T-cell (primary cell): ENCODE data around the gene CHST9. TPM values are rescaled to one million over a fixed set of nuclear protein-coding genes. Genes with fewer than 3 reads are reported as not detected.

ENCODE experiments used
- ATAC-seq, 4 experiments: fragments of 200-7000 bp in 3 of 4; fragments of 150-1000 bp in 1 of 4; cut with Tn5 transposase; replicated peaks in 1 of 4; 1 replicate in 3 of 4; 2 replicates in 1 of 4; pipeline ENCODE4 v1.10.0; 2021; ENCODE audit warnings: moderate library complexity in 3 of 4, mild to moderate bottlenecking in 2 of 4, moderate number of reproducible peaks in 1 of 4
- CTCF ChIA-PET, 2 donors: fragments of 300-600 bp; sonication (Branson Sonifier 250); formaldehyde crosslinking; loops; one replicate each; lab custom pipeline; 2022; ENCODE audit warnings: antibody characterized with exemption in 2 of 2; lab: Charles Lee
- POLR2A ChIA-PET, 2 donors: fragments of 300-600 bp; sonication (Branson Sonifier 250); formaldehyde crosslinking; loops; one replicate each; lab custom pipeline; 2022; ENCODE audit warnings: antibody characterized with exemption in 2 of 2; lab: Charles Lee
- DNase-seq, 35 experiments: peaks; one replicate each; pipeline versions ENCODE4 v3.0.0 to v3.0.0-alpha.2; 2013 to 2023
- H3K27ac ChIP-seq: one replicate; pipeline ENCODE4 v1.5.1; 2013; ENCODE audit warnings: low read length
- H3K27me3 ChIP-seq, 2 experiments: replicated peaks in 1 of 2; 1 replicate in 1 of 2; 2 replicates in 1 of 2; pipeline versions ENCODE4 v1.6.1 to v1.7.0; 2013; ENCODE audit warnings: low read length in 1 of 2, mixed read lengths in 1 of 2; ENCODE audit not compliant: control insufficient read depth in 2 of 2, insufficient read depth in 2 of 2; ENCODE audit errors: extremely low read depth in 1 of 2
- H3K36me3 ChIP-seq, 2 donors: 1 replicate in 1 of 2; 2 replicates in 1 of 2; pipeline versions ENCODE4 v1.6.1 to v1.7.0; 2013; ENCODE audit warnings: low read length in 1 of 2; ENCODE audit not compliant: control insufficient read depth in 2 of 2, insufficient read depth in 1 of 2; ENCODE audit errors: extremely low read depth in 1 of 2
- H3K4me1 ChIP-seq, 2 experiments: 1 replicate in 1 of 2; 2 replicates in 1 of 2; pipeline versions ENCODE4 v1.6.1 to v1.7.0; 2013; ENCODE audit warnings: low read length in 2 of 2, mixed read lengths in 1 of 2; ENCODE audit not compliant: insufficient read depth in 2 of 2, control insufficient read depth in 1 of 2; ENCODE audit errors: extremely low read depth in 1 of 2
- H3K4me3 ChIP-seq, 2 donors: 1 replicate in 1 of 2; 2 replicates in 1 of 2; pipeline versions ENCODE4 v1.5.1 to v1.7.0; 2013; ENCODE audit warnings: mild to moderate bottlenecking in 2 of 2, low read length in 1 of 2, moderate library complexity in 1 of 2; ENCODE audit not compliant: control insufficient read depth in 1 of 2; ENCODE audit errors: extremely low read depth in 1 of 2
- H3K9me3 ChIP-seq: 2 replicates; pipeline ENCODE4 v1.7.0; 2013
- H3K27ac Mint-ChIP-seq, 2 donors: one replicate each; pipeline ENCODE4 v1.8.0; 2020 to 2021; ENCODE audit warnings: mild to moderate bottlenecking in 2 of 2, mixed read lengths in 2 of 2
- H3K27me3 Mint-ChIP-seq, 2 donors: one replicate each; pipeline ENCODE4 v1.8.0; 2021 to 2022; ENCODE audit warnings: mixed read lengths in 2 of 2
- H3K36me3 Mint-ChIP-seq: one replicate; pipeline ENCODE4 v1.8.0; 2021; ENCODE audit warnings: mixed read lengths
- H3K4me1 Mint-ChIP-seq, 3 donors: one replicate each; pipeline ENCODE4 v1.8.0; 2020 to 2022; ENCODE audit warnings: mixed read lengths in 3 of 3, mild to moderate bottlenecking in 1 of 3
- H3K4me3 Mint-ChIP-seq, 3 donors: one replicate each; pipeline ENCODE4 v1.8.0; 2020 to 2022; ENCODE audit warnings: mild to moderate bottlenecking in 3 of 3, mixed read lengths in 3 of 3, moderate library complexity in 3 of 3
- H3K9me3 Mint-ChIP-seq, 3 donors: one replicate each; pipeline ENCODE4 v1.8.0; 2020 to 2022; ENCODE audit warnings: mixed read lengths in 3 of 3
- WGBS: methylation state at CpG from one replicate; pipeline ENCODE4 v1.1.5; 2013; ENCODE audit warnings: missing lambda C conversion rate; ENCODE audit not compliant: insufficient coverage; 5-methylcytosine and 5-hydroxymethylcytosine counted together
- total RNA-seq, 35 experiments: library from RNA in 6 of 35; stranded (reverse) in 6 of 35; fragments of 120-200 nt in 1 of 35; gene quantifications; one replicate each; pipeline versions ENCODE4 v1.2.1 to v1.2.4 and lab custom pipeline; 2013 to 2026

Gene CHST9
- total RNA-seq, 5 donors from 2014 or later (not counting 1 experiment from before 2014, with no cell fraction given): not detected

- H3K36me3 ChIP-seq: no peaks in the 10 kb centered on the region
- Mint-ChIP-seq H3K9me3 (peaks cover 0 to 8% (median 3%) of the 10 kb centered on the region in 3 donors), H3K27ac (no peak overlapping the region), H3K36me3 (no peaks in the 10 kb centered on the region), H3K4me3 (no peak overlapping the region), H3K27me3 (no peaks in the 10 kb centered on the region), H3K4me1 (no peaks in the 10 kb centered on the region)
- ChIA-PET CTCF (no interaction called here), POLR2A (no interaction called here)
- 82% methylated on average over 4 of the region's 5 CpGs for WGBS
- no peak overlapping the region for H3K4me3 ChIP-seq
- H3K27ac ChIP-seq: no peak overlapping the region
- ATAC-seq: no peak
- peaks cover 0 to 3% of the 10 kb centered on the region in 2 experiments for H3K27me3 ChIP-seq
- no peaks in the 10 kb centered on the region for H3K9me3 ChIP-seq
- DNase-seq: no peak
- H3K4me1 ChIP-seq: no peaks in the 10 kb centered on the region
These were observed 151.4 kb downstream of the CHST9 start for GRCh38 chr18:27033722-27034121.

GRCh38 chr18:27030421-27030820, 154.7 kb downstream of the CHST9 start:
- no peak overlapping the region for H3K27ac Mint-ChIP-seq
- no peaks in the 10 kb centered on the region for H3K4me1 Mint-ChIP-seq
- Histone ChIP-seq H3K27ac (no peak overlapping the region), H3K36me3 (no peaks in the 10 kb centered on the region), H3K4me3 (no peak overlapping the region), H3K9me3 (no peaks in the 10 kb centered on the region), H3K27me3 (peaks cover 0 to 3% of the 10 kb centered on the region in 2 experiments), H3K4me1 (no peaks in the 10 kb centered on the region)
- no peaks in the 10 kb centered on the region for H3K36me3 Mint-ChIP-seq
- ChIA-PET CTCF (no interaction called here), POLR2A (interaction anchor here in 1 of 2 donors (0.7 kb wide), 1 partner anchor 10 kb away, joined by 3 read pairs; no protein-coding TSS in a partner anchor)
- 96% methylated on average over 8 of the region's 9 CpGs for WGBS
- DNase-seq: no peak
- H3K9me3 Mint-ChIP-seq: peaks cover 0 to 3% (median 2%) of the 10 kb centered on the region in 3 donors
- no peak for ATAC-seq
- H3K4me3 Mint-ChIP-seq: no peak overlapping the region
- no peaks in the 10 kb centered on the region for H3K27me3 Mint-ChIP-seq

- POLR2A ChIA-PET: no interaction called here
- Histone ChIP-seq H3K27me3 (no peaks in the 10 kb centered on the region), H3K4me3 (no peak overlapping the region), H3K36me3 (no peaks in the 10 kb centered on the region), H3K9me3 (no peaks in the 10 kb centered on the region), H3K4me1 (no peaks in the 10 kb centered on the region), H3K27ac (no peak overlapping the region)
- Mint-ChIP-seq H3K27me3 (no peaks in the 10 kb centered on the region), H3K9me3 (peaks cover 0 to 11% (median 6%) of the 10 kb centered on the region in 3 donors), H3K27ac (no peak overlapping the region), H3K4me3 (no peak overlapping the region), H3K36me3 (no peaks in the 10 kb centered on the region), H3K4me1 (no peaks in the 10 kb centered on the region)
- WGBS: 60% methylated on average over 2 of the region's 3 CpGs
- CTCF ChIA-PET: no interaction called here
- DNase-seq (no peak), ATAC-seq (no peak)
These were observed 162.6 kb downstream of the CHST9 start for GRCh38 chr18:27022477-27022876.

GRCh38 chr18:27017901-27018500, 167.1 kb downstream of the CHST9 start:
- H3K27ac ChIP-seq: no peak overlapping the region
- no peak overlapping the region for H3K4me3 Mint-ChIP-seq
- CTCF ChIA-PET: no interaction called here
- H3K4me1 Mint-ChIP-seq: no peaks in the 10 kb centered on the region
- H3K4me3 ChIP-seq: no peak overlapping the region
- DNase-seq (no peak), ATAC-seq (no peak)
- H3K36me3 ChIP-seq: no peaks in the 10 kb centered on the region
- peaks cover 2 to 17% (median 15%) of the 10 kb centered on the region in 3 donors for H3K9me3 Mint-ChIP-seq
- no CpG with 5 or more reads among the region's 2 CpGs for WGBS
- H3K4me1 ChIP-seq: no peaks in the 10 kb centered on the region
- no peaks in the 10 kb centered on the region for H3K9me3 ChIP-seq
- H3K27me3 ChIP-seq: no peaks in the 10 kb centered on the region
- no peak overlapping the region for H3K27ac Mint-ChIP-seq
- POLR2A ChIA-PET: no interaction called here
- no peaks in the 10 kb centered on the region for H3K27me3 Mint-ChIP-seq
- no peaks in the 10 kb centered on the region for H3K36me3 Mint-ChIP-seq

- H3K36me3 ChIP-seq: no peaks in the 10 kb centered on the region
- H3K27me3 ChIP-seq: no peaks in the 10 kb centered on the region
- CTCF ChIA-PET: no interaction called here
- H3K27me3 Mint-ChIP-seq: no peaks in the 10 kb centered on the region
- no peaks in the 10 kb centered on the region for H3K4me1 ChIP-seq
- no peaks in the 10 kb centered on the region for H3K36me3 Mint-ChIP-seq
- ATAC-seq (no peak), DNase-seq (no peak)
- POLR2A ChIA-PET: no interaction called here
- WGBS: no CpG with 5 or more reads among the region's 1 CpG
- H3K27ac ChIP-seq: no peak overlapping the region
- H3K9me3 Mint-ChIP-seq: peaks cover 2 to 20% (median 10%) of the 10 kb centered on the region in 3 donors
- H3K4me3 ChIP-seq: no peak overlapping the region
- no peaks in the 10 kb centered on the region for H3K9me3 ChIP-seq
- H3K27ac Mint-ChIP-seq: no peak overlapping the region
- no peaks in the 10 kb centered on the region for H3K4me1 Mint-ChIP-seq
- H3K4me3 Mint-ChIP-seq: no peak overlapping the region
These were observed 170.3 kb downstream of the CHST9 start for GRCh38 chr18:27014841-27015240.

- peaks cover 4 to 12% (median 5%) of the 10 kb centered on the region in 3 donors for H3K9me3 Mint-ChIP-seq
- Histone ChIP-seq H3K36me3 (no peaks in the 10 kb centered on the region), H3K4me1 (no peaks in the 10 kb centered on the region), H3K4me3 (no peak overlapping the region), H3K27me3 (no peaks in the 10 kb centered on the region), H3K9me3 (no peaks in the 10 kb centered on the region), H3K27ac (no peak overlapping the region)
- H3K4me1 Mint-ChIP-seq: no peaks in the 10 kb centered on the region
- ChIA-PET CTCF (no interaction called here), POLR2A (no interaction called here)
- no peak for DNase-seq
- ATAC-seq: no peak
- H3K36me3 Mint-ChIP-seq: no peaks in the 10 kb centered on the region
- H3K4me3 Mint-ChIP-seq: no peak overlapping the region
- H3K27ac Mint-ChIP-seq: no peak overlapping the region
- no peaks in the 10 kb centered on the region for H3K27me3 Mint-ChIP-seq
- WGBS: 94% methylated on average over 2 of the region's 2 CpGs
These were observed 174.3 kb downstream of the CHST9 start for GRCh38 chr18:27010784-27011183.
